Thoracic aorta (tissue), 2 donors: Measurements from ENCODE around the gene PYGB. TPM values are rescaled to one million over a fixed set of nuclear protein-coding genes. Genes with fewer than 3 reads are reported as not detected.

ENCODE experiments used
- ATAC-seq: fragments of 150-250 bp; one replicate; pipeline ENCODE4 v1.8.0; 2017; ENCODE audit warnings: low read depth; ENCODE audit not compliant: insufficient number of reproducible peaks, low FRiP score
- DNase-seq: peaks from one replicate; pipeline ENCODE4 v3.0.0-alpha.2; 2020; ENCODE audit warnings: low spot score
- H3K27ac ChIP-seq, 2 donors: fragments of 200-600 bp; sonication (generic); 1 replicate in 1 of 2; 2 replicates in 1 of 2; pipeline ENCODE4 v1.5.1; 2016; ENCODE audit warnings: mild to moderate bottlenecking in 2 of 2, moderate library complexity in 2 of 2
- H3K27me3 ChIP-seq: fragments of 200-600 bp; sonication (generic); replicated peaks from 2 replicates; pipeline ENCODE4 v1.6.0; 2016; ENCODE audit warnings: mild to moderate bottlenecking; ENCODE audit not compliant: insufficient read depth
- H3K36me3 ChIP-seq: fragments of 200-600 bp; sonication (generic); one replicate; pipeline ENCODE4 v1.5.1; 2016
- H3K4me1 ChIP-seq, 2 donors: fragments of 200-600 bp; sonication (generic); 1 replicate in 1 of 2; 2 replicates in 1 of 2; pipeline versions ENCODE4 v1.5.1 to v1.6.0; 2016; ENCODE audit warnings: low read depth in 2 of 2, mild to moderate bottlenecking in 1 of 2; ENCODE audit not compliant: control insufficient read depth in 1 of 2
- H3K4me3 ChIP-seq: fragments of 200-600 bp; sonication (generic); 2 replicates; pipeline ENCODE4 v1.5.1; 2016; ENCODE audit warnings: mild to moderate bottlenecking
- H3K9me3 ChIP-seq: fragments of 200-600 bp; sonication (generic); 2 replicates; pipeline ENCODE4 v1.5.1; 2016
- CTCF ChIP-seq: fragments of 200-600 bp; sonication (generic); IDR thresholded peaks from one replicate; pipeline ENCODE4 v1.5.1; 2019; ENCODE audit warnings: antibody characterized with exemption
- total RNA-seq, 2 donors: library from RNA; depleted of rRNA; stranded (reverse); fragments of >200 nt; gene quantifications; one replicate each; pipeline versions ENCODE4 v1.1.0 to v1.2.3, GENCODE V29; 2016

The PYGB gene
- total RNA-seq, 2 donors from 2014 or later, result 124 to 256 TPM

GRCh38 chr20:25287631-25288290 lies 39.9 kb downstream of the PYGB start:
- no peaks in the 10 kb centered on the region for H3K27me3 ChIP-seq
- peaks cover 79% of the 10 kb centered on the region for H3K36me3 ChIP-seq
- no peak for ATAC-seq
- TF ChIP-seq CTCF, result no peak
- H3K9me3 ChIP-seq, result no peaks in the 10 kb centered on the region
- no peak overlapping the region for H3K27ac ChIP-seq
- no peak for DNase-seq
- no peaks in the 10 kb centered on the region for H3K4me1 ChIP-seq
- H3K4me3 ChIP-seq, result no peak overlapping the region

GRCh38 chr20:25288291-25289181 lies 40.7 kb downstream of the PYGB start:
- no peak overlapping the region for H3K4me3 ChIP-seq
- no peaks in the 10 kb centered on the region for H3K27me3 ChIP-seq
- no peaks in the 10 kb centered on the region for H3K9me3 ChIP-seq
- no peak for TF ChIP-seq CTCF
- no peak for ATAC-seq
- peaks cover 0 to 4% of the 10 kb centered on the region in 2 donors for H3K4me1 ChIP-seq
- DNase-seq, result no peak
- no peak overlapping the region for H3K27ac ChIP-seq
- H3K36me3 ChIP-seq, result peaks cover 72% of the 10 kb centered on the region

- Histone ChIP-seq H3K36me3 (peaks cover 60% of the 10 kb centered on the region), H3K4me1 (peaks cover under 1 to 17% of the 10 kb centered on the region in 2 donors), H3K4me3 (no peak overlapping the region), H3K9me3 (no peaks in the 10 kb centered on the region), H3K27ac (no peak overlapping the region), H3K27me3 (no peaks in the 10 kb centered on the region)
- ATAC-seq, result no peak
- TF ChIP-seq CTCF, result no peak
- DNase-seq, result no peak
Measured at GRCh38 chr20:25289886-25290597, 42.2 kb downstream of the PYGB start.

GRCh38 chr20:25290646-25291431 lies 43.0 kb downstream of the PYGB start:
- TF ChIP-seq CTCF, result no peak
- Histone ChIP-seq H3K4me1 (peaks cover 7 to 25% of the 10 kb centered on the region in 2 donors), H3K27ac (no peak overlapping the region), H3K9me3 (no peaks in the 10 kb centered on the region), H3K36me3 (peaks cover 53% of the 10 kb centered on the region), H3K27me3 (no peaks in the 10 kb centered on the region), H3K4me3 (no peak overlapping the region)
- no peak for DNase-seq
- ATAC-seq, result no peak
